Measurements from ENCODE around the gene AHI1. TPM values are rescaled to one million over a fixed set of nuclear protein-coding genes. Genes with fewer than 3 reads are reported as not detected.

AHI1 gene
- total RNA-seq, 3 donors from 2014 or later (not counting 1 experiment from before 2014, with no cell fraction given) = 24.0 to 40.3 (median 32.4) TPM

GRCh38 chr6:135323202-135323668 lies 174.3 kb downstream of the AHI1 start:
- H3K9me3 ChIP-seq (ENCODE audit: control insufficient read depth, insufficient read depth, low read length) = no peaks in the 10 kb centered on the region
- no peak overlapping the region for H3K4me3 ChIP-seq (ENCODE audit: low read length)
- H3K4me1 ChIP-seq (ENCODE audit: control insufficient read depth, insufficient read depth, low read length) = peaks cover 3% of the 10 kb centered on the region
- Mint-ChIP-seq H3K36me3 (no peaks in the 10 kb centered on the region), H3K27me3 (ENCODE audit: low read depth in 2 of 2) (no peaks in the 10 kb centered on the region), H3K9me3 (no peaks in the 10 kb centered on the region), H3K27ac (peak overlapping the region in 1 of 2 donors; percentile 70), H3K4me1 (peaks cover 11 to 18% of the 10 kb centered on the region in 2 donors), H3K4me3 (peak overlapping the region; percentile 67)
- no peak overlapping the region for H3K27ac ChIP-seq (ENCODE audit: low read length)
- intact Hi-C loops (cut with micrococcal nuclease) = no loop called here
- H3K27me3 ChIP-seq (ENCODE audit: control insufficient read depth, insufficient read depth, low read length) = no peaks in the 10 kb centered on the region
- DNase-seq (peak in 1 of 2 donors; percentile 14), ATAC-seq (peak; percentile 86 to 97 (median 90))
- TF ChIP-seq CTCF (IDR thresholded peaks at IDR 0.05) = no peak
- 5% methylated on average over 5 of the region's 6 CpGs for WGBS (ENCODE audit: insufficient coverage)
- H3K36me3 ChIP-seq (ENCODE audit: control insufficient read depth, insufficient read depth, low read length) = no peaks in the 10 kb centered on the region

- H3K36me3 Mint-ChIP-seq = no peaks in the 10 kb centered on the region
- Histone ChIP-seq H3K4me3 (ENCODE audit: low read length) (no peak overlapping the region), H3K4me1 (ENCODE audit: control insufficient read depth, insufficient read depth, low read length) (peaks cover 3% of the 10 kb centered on the region), H3K9me3 (ENCODE audit: control insufficient read depth, insufficient read depth, low read length) (no peaks in the 10 kb centered on the region), H3K27ac (ENCODE audit: low read length) (peak overlapping the region; percentile 16), H3K36me3 (ENCODE audit: control insufficient read depth, insufficient read depth, low read length) (no peaks in the 10 kb centered on the region), H3K27me3 (ENCODE audit: control insufficient read depth, insufficient read depth, low read length) (no peaks in the 10 kb centered on the region)
- H3K4me1 Mint-ChIP-seq = peaks cover 11 to 18% of the 10 kb centered on the region in 2 donors
- intact Hi-C loops (cut with micrococcal nuclease) = no loop called here
- no peak for DNase-seq
- TF ChIP-seq CTCF (IDR thresholded peaks at IDR 0.05) = no peak
- H3K27ac Mint-ChIP-seq = peak overlapping the region in 1 of 2 donors; percentile 70
- no peak for ATAC-seq
- no peaks in the 10 kb centered on the region for H3K9me3 Mint-ChIP-seq
- no peaks in the 10 kb centered on the region for H3K27me3 Mint-ChIP-seq (ENCODE audit: low read depth in 2 of 2)
- peak overlapping the region; percentile 67 for H3K4me3 Mint-ChIP-seq
- WGBS (ENCODE audit: insufficient coverage) = 50% methylated on average over 1 of the region's 3 CpGs
These were observed 174.9 kb downstream of the AHI1 start for GRCh38 chr6:135322427-135323201.

- peaks cover 3% of the 10 kb centered on the region for H3K4me1 ChIP-seq (ENCODE audit: control insufficient read depth, insufficient read depth, low read length)
- no peaks in the 10 kb centered on the region for H3K27me3 ChIP-seq (ENCODE audit: control insufficient read depth, insufficient read depth, low read length)
- H3K27ac ChIP-seq (ENCODE audit: low read length) = no peak overlapping the region
- intact Hi-C loops (cut with micrococcal nuclease) = no loop called here
- H3K36me3 ChIP-seq (ENCODE audit: control insufficient read depth, insufficient read depth, low read length) = no peaks in the 10 kb centered on the region
- ATAC-seq = no peak
- no peak overlapping the region for H3K4me3 ChIP-seq (ENCODE audit: low read length)
- TF ChIP-seq CTCF (IDR thresholded peaks at IDR 0.05) = no peak
- 71% methylated on average over 7 of the region's 8 CpGs for WGBS (ENCODE audit: insufficient coverage)
- Mint-ChIP-seq H3K36me3 (no peaks in the 10 kb centered on the region), H3K9me3 (no peaks in the 10 kb centered on the region), H3K4me1 (peaks cover 11 to 18% of the 10 kb centered on the region in 2 donors), H3K4me3 (no peak overlapping the region), H3K27me3 (ENCODE audit: low read depth in 2 of 2) (no peaks in the 10 kb centered on the region), H3K27ac (no peak overlapping the region)
- DNase-seq = no peak
- H3K9me3 ChIP-seq (ENCODE audit: control insufficient read depth, insufficient read depth, low read length) = no peaks in the 10 kb centered on the region
These were observed 176.6 kb downstream of the AHI1 start for GRCh38 chr6:135320721-135321621.
